Activated CD8-positive, alpha-beta T cell treated with anti-CD3 and anti-CD28 coated beads for 36 hours (primary cell): ENCODE results near the gene KCNIP4. TPM values are rescaled to one million over a fixed set of nuclear protein-coding genes. Genes with fewer than 3 reads are reported as not detected.

Source experiments
- ATAC-seq: fragments of 200-7000 bp; cut with Tn5 transposase; one replicate; pipeline ENCODE4 v1.10.0; 2021; ENCODE audit warnings: mild to moderate bottlenecking, moderate library complexity
- CTCF ChIA-PET: fragments of 350-600 bp; sonication (Branson Sonifier 250); formaldehyde crosslinking; loops from one replicate; lab custom pipeline; 2021; ENCODE audit warnings: antibody characterized with exemption; lab: Charles Lee
- POLR2A ChIA-PET: fragments of 350-600 bp; sonication (Branson Sonifier 250); formaldehyde crosslinking; loops from one replicate; lab custom pipeline; 2021; ENCODE audit warnings: antibody characterized with exemption; lab: Charles Lee
- DNase-seq: peaks from one replicate; pipeline ENCODE4 v3.0.0-alpha.2; 2020
- H3K27ac Mint-ChIP-seq: one replicate; pipeline ENCODE4 v1.8.0; 2021; ENCODE audit warnings: mild to moderate bottlenecking, mixed read lengths
- H3K27me3 Mint-ChIP-seq: one replicate; pipeline ENCODE4 v1.8.0; 2021; ENCODE audit warnings: mixed read lengths
- H3K36me3 Mint-ChIP-seq: one replicate; pipeline ENCODE4 v1.8.0; 2021; ENCODE audit warnings: low read depth, mixed read lengths
- H3K4me1 Mint-ChIP-seq: one replicate; pipeline ENCODE4 v1.8.0; 2021; ENCODE audit warnings: low read depth, mixed read lengths
- H3K4me3 Mint-ChIP-seq: one replicate; pipeline ENCODE4 v1.8.0; 2021; ENCODE audit warnings: mild to moderate bottlenecking, moderate library complexity, mixed read lengths
- H3K9me3 Mint-ChIP-seq: one replicate; pipeline ENCODE4 v1.8.0; 2021; ENCODE audit warnings: mixed read lengths
- CTCF ChIP-seq: fragments of 200-600 bp; IDR thresholded peaks from one replicate; pipeline ENCODE4 v1.8.0; 2022; ENCODE audit warnings: antibody characterized with exemption, mild to moderate bottlenecking
- intact Hi-C: fragments of 100-400 bp; cut with micrococcal nuclease; formaldehyde crosslinking; loops from one replicate; pipeline ENCODE4 v1.10.0; 2022
- total RNA-seq, 2 experiments: library from RNA; stranded (reverse); gene quantifications; one replicate each; pipeline ENCODE4 v1.2.3, GENCODE V29; 2021

Gene KCNIP4
- total RNA-seq, 2 experiments from 2014 or later: not detected

GRCh38 chr4:21827575-21827974 lies 121.0 kb downstream of the KCNIP4 start:
- Mint-ChIP-seq H3K27me3 (peaks cover 2% of the 10 kb centered on the region), H3K27ac (no peak overlapping the region), H3K9me3 (peaks cover 4% of the 10 kb centered on the region), H3K4me3 (no peak overlapping the region), H3K4me1 (no peaks in the 10 kb centered on the region), H3K36me3 (no peaks in the 10 kb centered on the region)
- intact Hi-C loops: no loop called here
- no peak for DNase-seq
- CTCF ChIA-PET: no interaction called here
- POLR2A ChIA-PET: no interaction called here
- no peak for ATAC-seq
- no peak for TF ChIP-seq CTCF

- Mint-ChIP-seq H3K9me3 (no peaks in the 10 kb centered on the region), H3K4me1 (no peaks in the 10 kb centered on the region), H3K4me3 (no peak overlapping the region), H3K36me3 (no peaks in the 10 kb centered on the region), H3K27ac (no peak overlapping the region), H3K27me3 (peaks cover 4% of the 10 kb centered on the region)
- no peak for DNase-seq
- intact Hi-C loops: no loop called here
- no peak for TF ChIP-seq CTCF
- POLR2A ChIA-PET: no interaction called here
- CTCF ChIA-PET: interaction anchor here (1.1 kb wide), 1 partner anchor 37 kb away, joined by 3 read pairs; no protein-coding TSS in a partner anchor
- ATAC-seq: no peak
Measured at GRCh38 chr4:21826071-21826470, 122.5 kb downstream of the KCNIP4 start.

- no peaks in the 10 kb centered on the region for H3K36me3 Mint-ChIP-seq
- CTCF ChIA-PET: no interaction called here
Measured at GRCh38 chr4:21819086-21819485, 129.5 kb downstream of the KCNIP4 start.

GRCh38 chr4:21815651-21816377 lies 132.8 kb downstream of the KCNIP4 start:
- DNase-seq: no peak
- Mint-ChIP-seq H3K27ac (no peak overlapping the region), H3K36me3 (no peaks in the 10 kb centered on the region), H3K4me3 (no peak overlapping the region), H3K9me3 (peaks cover 14% of the 10 kb centered on the region), H3K27me3 (no peaks in the 10 kb centered on the region), H3K4me1 (no peaks in the 10 kb centered on the region)
- ATAC-seq: no peak
- ChIA-PET POLR2A (interaction anchor here (0.6 kb wide), 1 partner anchor 626 kb away, joined by 3 read pairs; no protein-coding TSS in a partner anchor), CTCF (interaction anchor here (1.7 to 2.0 kb wide), 2 partner anchors 17 to 26 kb away, joined by 4 to 7 read pairs; no protein-coding TSS in a partner anchor)
- TF ChIP-seq CTCF: no peak
- intact Hi-C loops: no loop called here

More at GRCh38 chr4:21819086-21819485, 129.5 kb downstream of the KCNIP4 start:
- no peak for ATAC-seq
- H3K27ac Mint-ChIP-seq: no peak overlapping the region
- peaks cover 14% of the 10 kb centered on the region for H3K9me3 Mint-ChIP-seq
- no peak for DNase-seq
- POLR2A ChIA-PET: no interaction called here
- TF ChIP-seq CTCF: no peak
- H3K4me3 Mint-ChIP-seq: no peak overlapping the region
- H3K4me1 Mint-ChIP-seq: no peaks in the 10 kb centered on the region
- intact Hi-C loops: no loop called here
- peaks cover 4% of the 10 kb centered on the region for H3K27me3 Mint-ChIP-seq

- H3K4me3 Mint-ChIP-seq: no peak overlapping the region
- ChIA-PET POLR2A (no interaction called here), CTCF (interaction anchor here (2.8 kb wide), 1 partner anchor 22 kb away, joined by 8 read pairs; no protein-coding TSS in a partner anchor)
- no peak for DNase-seq
- ATAC-seq: no peak
- no peaks in the 10 kb centered on the region for H3K36me3 Mint-ChIP-seq
- no peak for TF ChIP-seq CTCF
- intact Hi-C loops: no loop called here
- no peaks in the 10 kb centered on the region for H3K9me3 Mint-ChIP-seq
- H3K4me1 Mint-ChIP-seq: no peaks in the 10 kb centered on the region
- no peaks in the 10 kb centered on the region for H3K27me3 Mint-ChIP-seq
- H3K27ac Mint-ChIP-seq: no peak overlapping the region
Measured at GRCh38 chr4:21811565-21811964, 137.0 kb downstream of the KCNIP4 start.
